ENCODE data around the gene FOLR2. TPM values are rescaled to one million over a fixed set of nuclear protein-coding genes. Genes with fewer than 3 reads are reported as not detected.
"Not testable (repeated sequence)": the region's sequence is repeated elsewhere in the genome, so short reads cannot be mapped to it uniquely, and the experiment has no call there.

Gene FOLR2
- total RNA-seq: not detected

- H3K4me1 Mint-ChIP-seq: no peaks in the 10 kb centered on the region
- no peaks in the 10 kb centered on the region for H3K9me3 Mint-ChIP-seq
- no peaks in the 10 kb centered on the region for H3K36me3 Mint-ChIP-seq (ENCODE audit: low read depth)
- peaks cover 15% of the 10 kb centered on the region for H3K27me3 Mint-ChIP-seq
- no peak within 1 kb of the TSS for H3K4me3 Mint-ChIP-seq
- no peak for ATAC-seq (replicated peaks)
- H3K27ac Mint-ChIP-seq: no peak within 1 kb of the TSS
Observed at GRCh38 chr11:72216638-72217037, at the start of gene FOLR2. Gene FOLR2, plus strand, starts transcription at chr11:72216794. Its CDS starts 1,791 bp downstream, at chr11:72218585.

DNA sequence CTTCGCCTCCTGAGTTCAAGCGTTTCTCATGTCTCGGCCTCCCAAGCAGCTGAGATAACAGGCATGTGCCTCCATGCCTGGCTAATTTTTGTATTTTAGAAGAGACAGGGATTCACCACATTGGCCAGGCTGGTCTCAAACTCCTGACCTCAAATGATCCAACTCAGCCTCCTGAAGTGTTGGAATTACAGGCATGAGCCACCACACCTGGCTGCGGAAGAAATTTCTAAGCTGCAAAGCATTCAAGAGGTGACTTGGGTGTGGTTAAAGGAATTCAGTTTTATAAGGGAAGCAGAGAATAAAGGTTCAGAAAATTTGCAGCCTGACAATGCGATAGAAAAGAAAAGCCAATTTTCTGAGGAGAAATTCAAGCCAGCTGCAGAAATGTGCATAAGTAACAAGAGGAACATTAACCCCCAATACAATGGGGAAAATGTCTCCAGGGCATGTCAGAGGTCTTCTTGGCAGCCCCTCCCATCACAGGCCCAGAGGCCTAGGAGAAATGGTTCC is 47.5 kb upstream of the FOLR2 start:
- H3K9me3 Mint-ChIP-seq; ATAC-seq (replicated peaks); H3K4me1 Mint-ChIP-seq; H3K4me3 Mint-ChIP-seq; H3K27me3 Mint-ChIP-seq; H3K27ac Mint-ChIP-seq; H3K36me3 Mint-ChIP-seq (ENCODE audit: low read depth): not testable (repeated sequence)

DNA sequence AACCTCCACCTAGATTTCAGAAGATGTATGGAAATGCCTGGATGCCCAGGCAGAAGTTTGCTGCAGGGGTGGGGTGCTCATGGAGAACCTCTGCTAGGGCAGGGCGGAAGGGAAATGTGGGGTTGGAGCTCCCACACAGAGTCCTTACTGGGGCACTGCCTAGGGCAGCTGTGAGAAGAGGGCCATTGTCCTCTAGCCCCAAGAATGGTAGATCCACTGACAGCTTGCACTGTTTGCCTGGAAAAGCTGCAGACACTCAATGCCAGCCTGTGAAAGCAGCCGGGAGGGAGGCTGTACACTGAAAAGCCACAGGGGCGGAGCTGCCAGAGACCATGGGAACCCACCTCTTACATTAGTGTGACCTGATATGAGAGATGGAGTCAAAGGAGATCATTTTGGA is 46.8 kb upstream of the FOLR2 start:
- H3K4me3 Mint-ChIP-seq; H3K4me1 Mint-ChIP-seq; ATAC-seq (replicated peaks); H3K27ac Mint-ChIP-seq; H3K27me3 Mint-ChIP-seq; H3K9me3 Mint-ChIP-seq; H3K36me3 Mint-ChIP-seq (ENCODE audit: low read depth): not testable (repeated sequence)

- H3K27me3 Mint-ChIP-seq; H3K4me3 Mint-ChIP-seq; ATAC-seq (replicated peaks); H3K9me3 Mint-ChIP-seq; H3K36me3 Mint-ChIP-seq (ENCODE audit: low read depth); H3K4me1 Mint-ChIP-seq; H3K27ac Mint-ChIP-seq: not testable (repeated sequence)
Observed at GRCh38 chr11:72172043-72172442, 44.6 kb upstream of the FOLR2 start.

GRCh38 chr11:72173291-72173690 is 43.3 kb upstream of the FOLR2 start:
- H3K4me3 Mint-ChIP-seq: no peak overlapping the region
- H3K27me3 Mint-ChIP-seq: peaks cover 12% of the 10 kb centered on the region
- no peaks in the 10 kb centered on the region for H3K9me3 Mint-ChIP-seq
- H3K27ac Mint-ChIP-seq: no peak overlapping the region
- H3K4me1 Mint-ChIP-seq: no peaks in the 10 kb centered on the region
- no peak for ATAC-seq (replicated peaks)
- H3K36me3 Mint-ChIP-seq (ENCODE audit: low read depth): no peaks in the 10 kb centered on the region

GRCh38 chr11:72174302-72175070 is 42.1 kb upstream of the FOLR2 start:
- Mint-ChIP-seq H3K4me3 (no peak overlapping the region), H3K4me1 (no peaks in the 10 kb centered on the region), H3K36me3 (ENCODE audit: low read depth) (no peaks in the 10 kb centered on the region), H3K9me3 (no peaks in the 10 kb centered on the region), H3K27ac (no peak overlapping the region), H3K27me3 (peaks cover 12% of the 10 kb centered on the region)
- ATAC-seq (replicated peaks): no peak

GRCh38 chr11:72177656-72178055 is 38.9 kb upstream of the FOLR2 start:
- no peaks in the 10 kb centered on the region for H3K36me3 Mint-ChIP-seq (ENCODE audit: low read depth)
- H3K4me3 Mint-ChIP-seq: no peak overlapping the region
- H3K27ac Mint-ChIP-seq: no peak overlapping the region
- H3K4me1 Mint-ChIP-seq: no peaks in the 10 kb centered on the region
- no peaks in the 10 kb centered on the region for H3K9me3 Mint-ChIP-seq
- H3K27me3 Mint-ChIP-seq: peaks cover 8% of the 10 kb centered on the region
- no peak for ATAC-seq (replicated peaks)

- H3K4me3 Mint-ChIP-seq: no peak overlapping the region
- no peaks in the 10 kb centered on the region for H3K36me3 Mint-ChIP-seq (ENCODE audit: low read depth)
- no peaks in the 10 kb centered on the region for H3K9me3 Mint-ChIP-seq
- no peak for ATAC-seq (replicated peaks)
- H3K27ac Mint-ChIP-seq: no peak overlapping the region
- H3K27me3 Mint-ChIP-seq: peaks cover 6% of the 10 kb centered on the region
- H3K4me1 Mint-ChIP-seq: peaks cover 5% of the 10 kb centered on the region
Observed at GRCh38 chr11:72179049-72179803, 37.4 kb upstream of the FOLR2 start.

GRCh38 chr11:72179804-72180396 is 36.7 kb upstream of the FOLR2 start:
- Mint-ChIP-seq H3K4me1 (peaks cover 5% of the 10 kb centered on the region), H3K27ac (peak overlapping the region; percentile 20), H3K9me3 (no peaks in the 10 kb centered on the region), H3K27me3 (peaks cover 6% of the 10 kb centered on the region), H3K36me3 (ENCODE audit: low read depth) (no peaks in the 10 kb centered on the region), H3K4me3 (no peak overlapping the region)
- peak; percentile 75 for ATAC-seq (replicated peaks)

GRCh38 chr11:72180892-72181552 is 35.6 kb upstream of the FOLR2 start:
- not testable (repeated sequence) for H3K4me3 Mint-ChIP-seq; H3K4me1 Mint-ChIP-seq; H3K9me3 Mint-ChIP-seq; H3K36me3 Mint-ChIP-seq (ENCODE audit: low read depth); H3K27me3 Mint-ChIP-seq; ATAC-seq (replicated peaks)
- peak overlapping the region; percentile 20 for H3K27ac Mint-ChIP-seq

GRCh38 chr11:72181553-72181958 is 35.0 kb upstream of the FOLR2 start:
- H3K27ac Mint-ChIP-seq; ATAC-seq (replicated peaks); H3K4me1 Mint-ChIP-seq; H3K27me3 Mint-ChIP-seq; H3K4me3 Mint-ChIP-seq; H3K36me3 Mint-ChIP-seq (ENCODE audit: low read depth); H3K9me3 Mint-ChIP-seq: not testable (repeated sequence)

DNA sequence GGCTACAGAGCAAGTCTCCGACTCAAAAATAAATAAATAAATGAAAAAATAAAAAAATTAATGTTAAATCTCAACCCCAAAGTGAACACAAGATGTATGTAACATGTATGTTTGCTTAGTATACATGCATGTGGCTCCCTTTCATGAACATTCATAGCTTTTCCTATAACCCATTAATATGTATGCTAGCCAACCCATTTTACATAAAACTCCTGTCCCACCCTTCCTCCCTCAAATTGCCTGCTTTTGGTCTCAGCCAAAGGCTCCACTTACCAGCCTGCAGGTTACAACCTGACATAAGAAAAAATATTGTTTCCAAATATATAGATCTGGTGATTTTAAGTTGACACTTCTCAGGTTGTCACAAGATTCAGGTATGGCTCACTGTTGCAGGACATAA is 28.3 kb upstream of the FOLR2 start:
- Mint-ChIP-seq H3K27me3 (peaks cover 2% of the 10 kb centered on the region), H3K4me3 (no peak overlapping the region), H3K4me1 (peaks cover 3% of the 10 kb centered on the region), H3K9me3 (no peaks in the 10 kb centered on the region), H3K36me3 (ENCODE audit: low read depth) (no peaks in the 10 kb centered on the region), H3K27ac (no peak overlapping the region)
- ATAC-seq (replicated peaks): no peak

DNA sequence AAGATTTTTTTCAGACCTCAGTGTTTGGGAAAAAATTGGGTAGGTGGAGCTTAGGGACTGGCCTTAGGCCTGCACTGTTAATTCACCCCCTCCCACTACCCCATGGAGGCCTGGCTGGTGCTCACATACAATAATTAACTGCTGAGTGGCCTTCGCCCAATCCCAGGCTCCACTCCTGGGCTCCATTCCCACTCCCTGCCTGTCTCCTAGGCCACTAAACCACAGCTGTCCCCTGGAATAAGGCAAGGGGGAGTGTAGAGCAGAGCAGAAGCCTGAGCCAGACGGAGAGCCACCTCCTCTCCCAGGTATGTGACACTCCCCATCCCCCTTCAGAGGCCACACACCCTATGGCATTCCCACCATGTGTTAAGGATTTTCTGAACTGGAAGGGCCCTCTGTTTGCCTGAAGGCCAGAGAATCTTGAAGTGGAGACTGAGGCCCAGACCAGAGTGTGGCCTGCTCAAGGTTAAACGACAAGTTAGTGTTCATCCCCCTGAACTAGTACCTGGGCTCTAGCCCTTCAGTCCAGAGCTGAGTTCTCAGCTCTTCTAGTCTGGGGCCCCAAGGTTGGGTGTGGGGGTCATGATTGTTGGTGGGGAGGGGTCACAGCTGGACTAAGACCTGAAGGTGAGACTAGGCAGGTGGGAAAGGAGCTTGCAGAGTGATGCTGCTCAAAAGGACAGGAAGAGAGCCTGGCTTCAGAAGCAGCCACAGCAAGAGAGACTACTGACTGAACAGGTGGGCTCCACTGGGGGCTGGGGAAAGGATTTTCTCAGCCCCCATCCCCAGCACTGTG is 26.9 kb upstream of the FOLR2 start:
- Mint-ChIP-seq H3K4me3 (no peak overlapping the region), H3K27me3 (no peaks in the 10 kb centered on the region), H3K36me3 (ENCODE audit: low read depth) (no peaks in the 10 kb centered on the region), H3K9me3 (no peaks in the 10 kb centered on the region), H3K27ac (no peak overlapping the region), H3K4me1 (no peaks in the 10 kb centered on the region)
- ATAC-seq (replicated peaks): no peak

- no peak overlapping the region for H3K4me3 Mint-ChIP-seq
- no peak for ATAC-seq (replicated peaks)
- H3K27ac Mint-ChIP-seq: no peak overlapping the region
- no peaks in the 10 kb centered on the region for H3K4me1 Mint-ChIP-seq
- no peaks in the 10 kb centered on the region for H3K9me3 Mint-ChIP-seq
- H3K27me3 Mint-ChIP-seq: no peaks in the 10 kb centered on the region
- no peaks in the 10 kb centered on the region for H3K36me3 Mint-ChIP-seq (ENCODE audit: low read depth)
Observed at GRCh38 chr11:72190631-72191071, 25.9 kb upstream of the FOLR2 start.

Measured in activated T-helper 17 cell treated with anti-CD3 and anti-CD28 coated beads, Interleukin-2, amount 50 U/mL, for 72 hours (primary cell).